Measurements from ENCODE around the gene ZNF496. TPM values are rescaled to one million over a fixed set of nuclear protein-coding genes. Genes with fewer than 3 reads are reported as not detected.

Gene ZNF496
- total and polyA plus RNA-seq, 2 experiments from 2014 or later, result 6.7 to 21.0 TPM

- Histone ChIP-seq H3K79me2 (ENCODE audit: insufficient read depth) (peaks cover 62% of the 10 kb centered on the region), H3K4me3 (no peak overlapping the region), H3K4me2 (ENCODE audit: unreplicated experiment) (no peak overlapping the region), H2AFZ (no peak overlapping the region), H3K9ac (no peak overlapping the region), H3F3A (ENCODE audit: insufficient read depth) (peaks cover 27% of the 10 kb centered on the region), H3K9me3 (ENCODE audit: low read depth) (no peaks in the 10 kb centered on the region), H4K20me1 (ENCODE audit: insufficient read depth) (no peaks in the 10 kb centered on the region), H3K27me3 (replicated peaks; ENCODE audit: insufficient read depth) (no peaks in the 10 kb centered on the region), H3K36me3 (ENCODE audit: low read depth) (no peaks in the 10 kb centered on the region), H3K9me2 (ENCODE audit: insufficient read depth) (no peaks in the 10 kb centered on the region), H3K4me1 (ENCODE audit: insufficient read depth) (peaks cover 24% of the 10 kb centered on the region; the same call in 1 of the 2 replicates), H3K27ac (no peak overlapping the region)
- no peak for DNase-seq
- WGBS, 2 experiments (ENCODE audit: low coverage in 1 of 2, low lambda C conversion rate in 2 of 2, missing lambda C conversion rate in 2 of 2), result 88% methylated on average over 11 of the region's 11 CpGs
- TF ChIP-seq EZH2phosphoT487 (IDR thresholded peaks at IDR 0.05; ENCODE audit: insufficient read depth, low read depth) (no peak), EZH2 (IDR thresholded peaks at IDR 0.05; ENCODE audit: insufficient read depth, poor library complexity, severe bottlenecking) (no peak)
- in situ Hi-C loops (cut with MboI), result no loop called here
Observed at GRCh38 chr1:247337961-247338360, 6.3 kb upstream of the ZNF496 start.

GRCh38 chr1:247337250-247337746, 5.6 kb upstream of the ZNF496 start:
- Histone ChIP-seq H3K27ac (no peak overlapping the region), H3K79me2 (ENCODE audit: insufficient read depth) (peaks cover 68% of the 10 kb centered on the region), H3K4me2 (ENCODE audit: unreplicated experiment) (no peak overlapping the region), H3K9me3 (ENCODE audit: low read depth) (no peaks in the 10 kb centered on the region), H3K27me3 (replicated peaks; ENCODE audit: insufficient read depth) (no peaks in the 10 kb centered on the region), H3K9me2 (ENCODE audit: insufficient read depth) (no peaks in the 10 kb centered on the region), H3F3A (ENCODE audit: insufficient read depth) (peaks cover 21% of the 10 kb centered on the region), H3K36me3 (ENCODE audit: low read depth) (no peaks in the 10 kb centered on the region), H4K20me1 (ENCODE audit: insufficient read depth) (no peaks in the 10 kb centered on the region), H3K9ac (no peak overlapping the region), H2AFZ (no peak overlapping the region), H3K4me3 (no peak overlapping the region), H3K4me1 (ENCODE audit: insufficient read depth) (peaks cover 20% of the 10 kb centered on the region; the same call in 1 of the 2 replicates)
- TF ChIP-seq EZH2 (IDR thresholded peaks at IDR 0.05; ENCODE audit: insufficient read depth, poor library complexity, severe bottlenecking), result no peak
- TF ChIP-seq EZH2phosphoT487 (IDR thresholded peaks at IDR 0.05; ENCODE audit: insufficient read depth, low read depth), result no peak
- WGBS, 2 experiments (ENCODE audit: low coverage in 1 of 2, low lambda C conversion rate in 2 of 2, missing lambda C conversion rate in 2 of 2), result 39 to 50% methylated on average over 8 to 10 of the region's 10 CpGs
- peak; percentile 24 for DNase-seq
- in situ Hi-C loops (cut with MboI), result no loop called here

- WGBS, 2 experiments (ENCODE audit: low coverage in 1 of 2, low lambda C conversion rate in 2 of 2, missing lambda C conversion rate in 2 of 2), result 92 to 93% methylated on average over 7 of the region's 7 CpGs
- DNase-seq, result no peak
- TF ChIP-seq EZH2 (IDR thresholded peaks at IDR 0.05; ENCODE audit: insufficient read depth, poor library complexity, severe bottlenecking) (no peak), EZH2phosphoT487 (IDR thresholded peaks at IDR 0.05; ENCODE audit: insufficient read depth, low read depth) (no peak)
- Histone ChIP-seq H3K9me3 (ENCODE audit: low read depth) (no peaks in the 10 kb centered on the region), H3K4me3 (no peak overlapping the region), H3K9ac (no peak overlapping the region), H3K4me1 (ENCODE audit: insufficient read depth) (peaks cover 20% of the 10 kb centered on the region; the same call in 1 of the 2 replicates), H2AFZ (no peak overlapping the region), H4K20me1 (ENCODE audit: insufficient read depth) (no peaks in the 10 kb centered on the region), H3K36me3 (ENCODE audit: low read depth) (no peaks in the 10 kb centered on the region), H3K27ac (no peak overlapping the region), H3K79me2 (ENCODE audit: insufficient read depth) (peaks cover 61% of the 10 kb centered on the region), H3K27me3 (replicated peaks; ENCODE audit: insufficient read depth) (no peaks in the 10 kb centered on the region), H3F3A (ENCODE audit: insufficient read depth) (peaks cover 13% of the 10 kb centered on the region), H3K4me2 (ENCODE audit: unreplicated experiment) (no peak overlapping the region), H3K9me2 (ENCODE audit: insufficient read depth) (no peaks in the 10 kb centered on the region)
- in situ Hi-C loops (cut with MboI), result no loop called here
Observed at GRCh38 chr1:247336390-247336789, 4.7 kb upstream of the ZNF496 start.

GRCh38 chr1:247335882-247336281, 4.2 kb upstream of the ZNF496 start:
- no peak for DNase-seq
- H3K36me3 ChIP-seq (ENCODE audit: low read depth), result no peaks in the 10 kb centered on the region
- TF ChIP-seq EZH2phosphoT487 (IDR thresholded peaks at IDR 0.05; ENCODE audit: insufficient read depth, low read depth) (no peak), EZH2 (IDR thresholded peaks at IDR 0.05; ENCODE audit: insufficient read depth, poor library complexity, severe bottlenecking) (no peak)
- H3K9me2 ChIP-seq (ENCODE audit: insufficient read depth), result no peaks in the 10 kb centered on the region
- no peak overlapping the region for H2AFZ ChIP-seq
- H3F3A ChIP-seq (ENCODE audit: insufficient read depth), result peaks cover 10% of the 10 kb centered on the region; the same call in 1 of the 2 replicates
- no peak overlapping the region for H3K27ac ChIP-seq
- H3K4me2 ChIP-seq (ENCODE audit: unreplicated experiment), result no peak overlapping the region
- peaks cover 57% of the 10 kb centered on the region for H3K79me2 ChIP-seq (ENCODE audit: insufficient read depth)
- H3K4me1 ChIP-seq (ENCODE audit: insufficient read depth), result peaks cover 20% of the 10 kb centered on the region; the same call in 1 of the 2 replicates
- no peaks in the 10 kb centered on the region for H3K9me3 ChIP-seq (ENCODE audit: low read depth)
- H3K27me3 ChIP-seq (replicated peaks; ENCODE audit: insufficient read depth), result no peaks in the 10 kb centered on the region
- WGBS, 2 experiments (ENCODE audit: low coverage in 1 of 2, low lambda C conversion rate in 2 of 2, missing lambda C conversion rate in 2 of 2), result 85 to 88% methylated on average over 11 of the region's 11 CpGs
- H3K9ac ChIP-seq, result no peak overlapping the region
- H4K20me1 ChIP-seq (ENCODE audit: insufficient read depth), result no peaks in the 10 kb centered on the region
- in situ Hi-C loops (cut with MboI), result no loop called here
- no peak overlapping the region for H3K4me3 ChIP-seq

All from GM23248 (cell line).